ENCODE data around the gene NOS1.

NOS1 gene

GRCh38 chr12:117166107-117166506 is 195.3 kb downstream of the NOS1 start:
- DNase-seq = no peak

DNA sequence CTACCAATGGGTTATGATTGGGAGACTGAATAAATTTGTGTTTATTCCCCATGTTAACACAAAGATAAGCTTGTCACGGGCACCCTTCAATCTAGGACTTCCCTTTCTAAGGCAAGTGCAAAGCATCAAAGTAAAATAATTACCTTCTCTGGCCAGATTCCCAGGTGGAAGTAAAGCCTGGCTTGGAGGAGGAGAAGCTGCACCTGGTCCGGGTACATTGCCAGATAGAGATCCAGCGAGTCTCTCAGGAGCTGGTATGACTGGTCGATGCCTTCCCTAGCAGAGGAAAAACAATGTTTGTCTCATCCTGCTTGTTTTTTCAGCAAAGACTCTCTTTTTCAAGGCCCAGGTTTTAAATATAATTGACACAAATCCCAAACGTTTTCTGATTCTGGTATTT is 196.1 kb downstream of the NOS1 start:
- DNase-seq = no peak

- no peak for DNase-seq
Measured at GRCh38 chr12:117162633-117163032, 198.8 kb downstream of the NOS1 start.

GRCh38 chr12:117162167-117162539 is 199.3 kb downstream of the NOS1 start:
- DNase-seq = no peak

DNA sequence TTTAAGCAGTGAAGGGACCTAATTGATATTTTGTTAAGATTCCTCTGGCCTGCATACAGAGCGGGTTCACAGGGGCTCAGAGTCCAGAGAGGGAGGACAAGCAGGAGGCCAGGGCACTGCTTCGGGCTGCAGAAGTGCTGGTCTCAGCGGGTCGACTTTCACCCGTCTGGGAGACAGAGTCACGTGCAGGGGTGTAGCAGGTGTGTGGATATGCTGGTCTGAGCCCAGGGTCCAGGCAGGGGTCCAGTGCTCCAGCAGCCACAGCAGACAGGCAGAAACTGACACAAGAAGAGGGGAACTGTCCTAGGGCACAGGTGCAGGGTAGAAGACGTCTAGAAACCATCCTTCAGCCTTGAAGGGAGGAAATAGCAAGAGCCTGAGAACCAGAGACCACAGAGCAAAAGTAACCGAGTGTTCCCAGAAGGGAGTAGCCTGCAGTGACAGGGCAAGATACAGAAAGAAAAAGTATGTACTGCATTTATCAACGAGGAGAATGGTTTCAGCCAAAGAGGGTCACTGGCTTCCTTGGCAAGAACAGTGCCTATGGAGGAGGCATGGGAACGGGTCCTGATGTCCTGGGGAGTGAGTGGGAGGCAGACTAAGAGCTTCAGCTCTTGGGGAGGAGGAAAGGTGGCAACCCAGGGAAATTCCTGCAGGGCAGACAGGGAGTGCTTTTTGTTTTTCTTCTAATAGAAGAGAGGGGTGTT is 199.8 kb downstream of the NOS1 start:
- no peak for DNase-seq

- no peak for DNase-seq
Measured at GRCh38 chr12:117159674-117160073, 201.8 kb downstream of the NOS1 start.

GRCh38 chr12:117158911-117159553 is 202.4 kb downstream of the NOS1 start:
- DNase-seq = no peak

Data from AML-193 (cell line).